SK-N-SH (cell line): Measurements from ENCODE around the gene ARHGEF40.

ENCODE experiments used
- EZH2phosphoT487 ChIP-seq: fragments of 200-600 bp; sonication (generic); IDR thresholded peaks from 2 replicates; pipeline ENCODE4 v1.6.1; 2017; ENCODE audit warnings: low read depth, mixed run types, mild to moderate bottlenecking, antibody characterized with exemption, moderate library complexity, borderline replicate concordance
- POLR2AphosphoS5 ChIP-seq: IDR thresholded peaks from 2 replicates; pipeline ENCODE4 v1.6.1; 2012; ENCODE audit warnings: low read depth, low read length
- TAF1 ChIP-seq: IDR thresholded peaks from 2 replicates; pipeline ENCODE4 v1.6.1; 2012; ENCODE audit warnings: low read depth, mild to moderate bottlenecking, low read length, moderate library complexity, borderline replicate concordance
- TF ChIP-seq, protein P1 (sequence below): fragments of 200-600 bp; sonication (generic); IDR thresholded peaks from 2 replicates; pipeline ENCODE4 v1.6.1; 2017; ENCODE audit warnings: antibody characterized with exemption, mild to moderate bottlenecking, moderate library complexity

DNA sequence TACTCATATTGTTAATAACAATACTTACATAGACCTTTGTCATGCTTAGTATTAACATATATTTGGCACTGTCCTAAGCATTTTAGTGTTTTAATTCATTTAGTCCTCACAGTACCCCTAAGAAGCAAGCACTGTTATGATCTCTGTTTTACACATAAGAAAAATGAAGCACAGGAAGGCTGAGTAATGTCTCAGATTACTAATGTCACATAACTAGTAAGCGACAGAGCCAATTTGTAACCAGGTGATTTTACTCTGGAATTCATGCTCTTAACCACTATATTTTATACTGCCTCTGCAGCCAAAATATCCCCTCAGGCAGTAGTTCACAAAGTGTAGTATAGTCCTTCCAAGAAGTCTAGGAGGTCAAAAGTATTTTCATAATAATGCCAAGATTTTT, 51.0 kb downstream of the ARHGEF40 start:
- no peak for TF ChIP-seq POLR2AphosphoS5
- TF ChIP-seq, protein P1, sequence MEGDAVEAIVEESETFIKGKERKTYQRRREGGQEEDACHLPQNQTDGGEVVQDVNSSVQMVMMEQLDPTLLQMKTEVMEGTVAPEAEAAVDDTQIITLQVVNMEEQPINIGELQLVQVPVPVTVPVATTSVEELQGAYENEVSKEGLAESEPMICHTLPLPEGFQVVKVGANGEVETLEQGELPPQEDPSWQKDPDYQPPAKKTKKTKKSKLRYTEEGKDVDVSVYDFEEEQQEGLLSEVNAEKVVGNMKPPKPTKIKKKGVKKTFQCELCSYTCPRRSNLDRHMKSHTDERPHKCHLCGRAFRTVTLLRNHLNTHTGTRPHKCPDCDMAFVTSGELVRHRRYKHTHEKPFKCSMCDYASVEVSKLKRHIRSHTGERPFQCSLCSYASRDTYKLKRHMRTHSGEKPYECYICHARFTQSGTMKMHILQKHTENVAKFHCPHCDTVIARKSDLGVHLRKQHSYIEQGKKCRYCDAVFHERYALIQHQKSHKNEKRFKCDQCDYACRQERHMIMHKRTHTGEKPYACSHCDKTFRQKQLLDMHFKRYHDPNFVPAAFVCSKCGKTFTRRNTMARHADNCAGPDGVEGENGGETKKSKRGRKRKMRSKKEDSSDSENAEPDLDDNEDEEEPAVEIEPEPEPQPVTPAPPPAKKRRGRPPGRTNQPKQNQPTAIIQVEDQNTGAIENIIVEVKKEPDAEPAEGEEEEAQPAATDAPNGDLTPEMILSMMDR = no peak
- no peak for TF ChIP-seq TAF1
- TF ChIP-seq EZH2phosphoT487 = no peak
